GM21786 (cell line): ENCODE results near the gene HECW1.

Experiments used
- ATAC-seq: cut with Tn5 transposase; IDR thresholded peaks from one replicate; pipeline ENCODE4 v1.9.1; 2021; ENCODE audit not compliant: unreplicated experiment

HECW1 gene

DNA sequence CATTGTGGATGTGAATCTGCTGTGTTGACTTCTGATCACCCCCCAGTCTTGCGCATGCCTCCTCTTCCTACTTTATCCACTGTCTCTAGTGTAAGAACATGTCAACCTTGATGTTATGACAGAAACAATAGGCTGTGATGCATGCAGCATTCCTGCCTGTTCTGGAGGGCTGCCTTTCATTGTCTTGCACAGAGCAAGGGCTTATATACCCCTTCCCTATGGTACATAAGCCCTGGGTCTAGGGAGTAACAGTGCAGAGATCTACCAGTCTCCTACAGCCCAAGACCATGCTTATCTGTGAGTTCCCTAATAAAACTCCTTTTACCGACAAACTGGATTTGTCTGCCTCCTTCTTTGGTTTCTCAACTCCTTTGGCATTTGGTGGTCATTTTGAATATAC, 293.5 kb downstream of the HECW1 start:
- ATAC-seq = no peak

DNA sequence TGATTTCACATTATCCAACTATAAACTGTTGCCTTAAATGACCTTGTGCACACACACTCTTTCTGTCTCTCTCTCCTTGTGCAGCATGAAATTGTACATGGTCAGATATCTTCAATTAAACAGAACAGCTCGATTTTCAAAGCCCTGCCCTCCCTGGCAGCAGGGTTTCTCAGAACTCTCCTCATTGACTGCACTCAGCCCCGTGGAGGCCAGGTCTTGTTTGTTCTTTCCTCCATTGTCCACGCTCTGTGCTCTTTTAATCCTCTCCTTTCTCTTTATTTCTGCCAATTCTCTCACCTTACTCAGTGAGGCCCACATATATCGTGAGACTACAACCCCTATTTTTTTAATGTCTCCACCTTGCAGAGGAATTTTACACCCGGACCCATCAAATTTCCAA, 294.5 kb downstream of the HECW1 start:
- ATAC-seq = no peak

DNA sequence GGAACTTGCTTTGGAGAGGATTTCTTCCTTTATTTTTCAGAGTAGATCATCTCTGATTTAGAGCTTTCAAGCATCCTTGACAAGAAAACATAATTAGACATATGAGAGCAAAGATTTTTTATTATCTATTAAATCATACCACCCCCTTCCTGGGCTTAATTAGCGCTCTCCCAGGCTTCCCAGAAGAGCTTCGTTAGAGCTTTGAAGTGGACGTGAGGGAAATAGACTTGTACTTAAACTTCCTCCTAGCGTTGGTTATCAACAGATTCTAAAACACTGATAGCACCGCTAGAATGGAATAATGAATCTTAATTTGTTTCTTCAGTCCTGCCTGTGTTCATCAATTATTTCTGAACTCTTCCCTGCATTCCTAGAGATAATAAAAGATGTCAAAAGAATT, 296.5 kb downstream of the HECW1 start:
- ATAC-seq = no peak

DNA sequence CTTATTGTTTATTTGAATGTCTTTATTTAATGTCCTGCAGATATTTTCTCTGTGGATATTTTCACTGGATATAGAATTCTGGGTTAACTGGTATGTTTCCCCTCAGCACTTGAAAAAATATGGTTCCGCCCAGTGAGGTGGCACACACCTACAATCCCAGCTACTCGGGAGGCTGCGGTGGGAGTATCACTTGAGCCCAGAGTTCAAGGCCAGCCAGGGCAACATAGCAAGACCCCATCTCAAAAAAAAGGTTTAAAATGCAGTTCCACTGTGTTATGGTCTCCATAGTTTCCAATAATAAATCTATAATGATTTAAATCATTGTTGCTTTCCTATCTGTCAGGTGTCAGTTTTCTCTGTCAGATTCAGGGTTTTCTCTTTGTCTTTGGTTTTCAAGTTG, 305.0 kb downstream of the HECW1 start:
- no peak for ATAC-seq

DNA sequence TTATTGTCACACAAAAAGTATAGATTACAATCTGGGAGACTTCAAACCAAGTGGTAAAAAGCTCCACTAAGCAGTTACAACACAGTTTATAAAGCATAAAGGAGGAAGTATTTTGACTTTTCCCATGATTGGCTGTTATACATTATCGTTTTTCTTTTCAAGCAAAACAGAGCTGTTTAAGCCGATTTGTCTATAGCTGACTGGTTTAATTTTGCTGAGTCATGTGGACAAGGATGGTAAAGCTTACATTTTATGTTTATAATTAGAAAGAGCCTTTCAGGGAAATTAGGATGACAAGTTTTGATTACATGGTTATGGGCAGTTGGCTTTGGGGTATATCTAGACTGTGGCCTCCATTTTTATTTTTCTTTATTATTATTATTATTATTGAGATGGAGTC, 318.0 kb downstream of the HECW1 start:
- no peak for ATAC-seq

DNA sequence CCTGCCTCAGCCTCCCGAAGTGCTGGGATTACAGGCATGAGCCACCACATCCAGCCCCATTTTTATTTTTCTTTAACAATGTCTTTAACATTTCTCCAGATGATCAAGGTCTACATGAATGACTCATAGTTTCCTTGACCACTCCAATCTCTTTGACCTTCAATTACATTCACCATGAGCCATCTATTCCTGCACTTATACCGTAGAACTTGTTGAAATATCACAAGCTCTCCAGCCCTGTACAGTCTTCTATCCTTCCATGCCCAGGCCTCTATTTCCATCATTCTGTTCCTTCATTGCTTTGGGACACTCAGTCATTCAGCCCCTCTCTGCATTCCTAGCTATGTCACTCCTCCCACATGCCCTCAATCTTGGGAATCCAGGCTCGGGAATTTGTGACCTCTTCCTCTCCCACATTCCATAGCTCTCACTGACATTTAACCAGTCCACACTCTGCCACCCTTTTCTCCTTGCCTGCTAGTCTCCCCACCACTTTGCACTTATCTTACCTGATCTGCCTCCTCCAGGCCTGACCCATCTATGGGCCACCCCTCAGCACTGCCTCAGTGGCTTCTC, 318.7 kb downstream of the HECW1 start:
- ATAC-seq = no peak

DNA sequence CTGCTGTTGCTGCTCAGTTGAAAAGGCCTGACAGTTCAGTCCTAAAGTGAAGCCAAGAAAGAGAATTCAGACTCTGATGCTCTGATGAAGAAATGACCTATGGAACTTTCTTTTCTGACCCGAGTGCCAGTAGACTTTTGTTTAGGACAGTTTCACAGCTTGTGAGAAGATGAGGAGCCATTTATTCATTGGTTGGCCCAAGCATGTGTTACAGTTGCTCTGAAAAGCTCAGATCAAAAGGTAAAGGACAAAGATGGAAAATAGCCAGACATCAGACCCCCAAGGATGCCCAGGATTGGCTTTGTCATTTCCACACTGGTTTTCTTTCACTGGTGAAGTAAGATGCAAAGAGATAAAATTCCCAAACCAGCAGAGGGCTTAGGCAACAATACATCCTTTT, 321.2 kb downstream of the HECW1 start:
- ATAC-seq = no peak

DNA sequence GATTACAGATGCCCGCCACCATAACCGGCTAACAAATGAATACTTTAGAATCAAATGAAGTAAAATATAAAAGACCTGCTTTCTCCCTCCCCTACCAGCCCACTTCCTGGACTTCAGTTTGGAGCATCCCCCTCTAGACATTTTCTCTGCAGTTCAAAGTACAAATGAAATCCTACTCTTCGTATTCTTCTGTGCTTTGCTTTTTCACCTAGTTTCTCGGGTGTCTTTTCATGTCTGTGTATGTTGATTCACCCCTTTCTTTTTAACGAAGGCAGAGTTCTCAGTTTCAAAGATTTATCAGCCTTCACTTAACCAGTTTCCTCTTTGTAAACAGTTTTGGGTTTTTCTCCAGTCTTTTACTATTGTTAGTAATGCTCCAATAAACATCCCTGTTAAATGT, 324.6 kb downstream of the HECW1 start:
- ATAC-seq = no peak

DNA sequence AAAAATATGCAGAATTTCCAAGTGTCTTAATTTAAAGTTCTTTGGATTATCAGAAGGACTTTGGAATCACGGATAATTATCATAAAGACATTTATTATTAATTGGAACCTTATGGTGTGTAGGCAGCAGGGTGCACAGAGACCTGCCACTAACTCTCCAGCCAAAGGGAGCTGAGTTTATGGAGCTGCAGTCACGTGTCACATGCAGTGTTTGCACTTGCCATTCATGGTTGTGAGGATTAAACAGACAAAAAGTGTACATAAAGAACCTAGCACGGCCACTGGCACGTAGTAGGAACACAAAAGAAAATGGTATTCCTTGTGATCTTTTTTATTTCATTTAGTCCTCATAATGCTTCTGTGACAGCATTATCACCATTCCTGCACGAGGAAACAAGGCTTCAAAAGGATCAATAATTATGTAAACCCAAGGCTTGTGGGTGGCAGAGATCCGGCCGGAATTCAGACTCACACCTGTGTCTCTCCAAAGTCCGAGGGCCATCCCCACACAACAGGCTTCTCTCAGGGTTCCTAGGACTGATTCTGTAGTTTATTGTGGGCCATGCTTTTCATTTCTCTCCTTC, 326.5 kb downstream of the HECW1 start:
- no peak for ATAC-seq

DNA sequence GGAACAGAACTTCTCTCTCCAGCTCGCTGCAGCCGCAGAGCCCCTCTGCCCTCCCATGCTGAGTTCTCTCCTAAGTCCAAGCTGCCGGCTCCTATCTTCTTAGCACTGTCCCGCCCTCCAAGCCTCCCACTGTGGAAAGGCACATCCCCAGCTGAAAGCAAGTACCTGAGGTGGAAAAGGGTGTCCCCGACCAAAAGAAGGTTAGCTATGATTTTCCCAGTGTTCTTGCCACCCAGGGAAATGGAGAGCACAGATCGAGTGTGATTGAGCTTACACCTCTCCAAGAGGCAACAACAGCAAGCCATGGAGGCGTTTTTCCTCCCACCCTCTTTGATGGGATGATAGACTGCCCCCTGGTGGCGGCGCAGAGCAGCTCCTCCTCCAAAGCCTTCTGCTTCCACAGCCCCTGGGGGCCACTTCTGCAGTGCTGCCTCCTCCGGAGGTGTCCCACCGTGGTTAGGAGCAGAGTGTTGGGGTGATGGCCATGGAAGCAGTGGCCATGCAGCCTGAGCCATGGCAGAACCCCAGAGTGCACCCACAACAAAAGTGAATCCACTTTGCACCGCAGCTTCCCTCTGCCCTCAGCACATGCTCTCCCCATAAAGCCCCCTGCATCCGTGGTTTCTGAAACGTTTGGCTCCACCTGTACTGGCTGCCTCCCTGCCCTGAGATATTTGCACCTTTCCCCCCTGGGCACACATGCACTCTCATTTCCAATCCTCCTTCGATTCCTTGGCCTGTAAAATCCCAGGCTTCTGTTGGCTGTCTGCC, 327.4 kb downstream of the HECW1 start:
- no peak for ATAC-seq

DNA sequence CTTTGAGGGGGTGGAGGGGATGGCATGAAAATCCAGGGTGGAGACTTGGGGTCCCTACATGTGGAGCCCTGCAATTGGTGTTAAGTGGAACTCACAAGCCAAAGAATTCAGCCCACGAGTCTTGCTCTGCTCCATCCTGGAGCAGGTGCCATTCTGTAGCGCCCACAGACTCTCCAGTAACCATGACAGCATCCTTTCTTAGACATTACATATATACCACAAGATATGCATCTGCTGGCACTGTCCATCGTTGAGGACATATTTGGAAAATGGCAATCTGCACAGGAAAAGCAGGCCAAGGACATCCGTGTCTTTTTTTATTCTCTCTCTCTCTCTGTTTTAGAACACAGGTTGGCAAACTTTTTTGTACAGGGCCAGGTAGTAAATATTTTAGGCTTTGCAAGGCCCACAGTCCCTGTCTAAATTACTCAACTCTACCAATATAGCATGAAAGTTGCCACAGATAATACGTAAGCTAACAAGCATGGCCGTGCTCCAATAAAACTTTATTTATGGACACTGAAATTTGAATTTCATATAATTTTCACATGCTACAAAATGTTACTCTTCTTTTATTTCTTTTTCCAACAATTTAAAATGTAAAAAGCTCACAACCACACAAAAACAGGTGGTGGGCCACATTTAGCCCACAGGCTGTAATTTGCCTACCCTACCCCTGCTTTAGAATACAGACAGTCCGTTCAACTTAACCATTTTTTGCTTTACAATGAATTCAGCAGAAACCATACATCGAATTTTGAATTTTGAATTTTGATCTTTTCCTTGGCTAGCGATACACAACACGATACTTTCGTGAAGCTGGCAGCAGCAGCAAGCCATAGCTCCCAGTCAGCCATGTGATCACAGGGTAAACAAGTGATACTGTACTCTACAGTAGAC, 329.0 kb downstream of the HECW1 start:
- ATAC-seq = no peak

DNA sequence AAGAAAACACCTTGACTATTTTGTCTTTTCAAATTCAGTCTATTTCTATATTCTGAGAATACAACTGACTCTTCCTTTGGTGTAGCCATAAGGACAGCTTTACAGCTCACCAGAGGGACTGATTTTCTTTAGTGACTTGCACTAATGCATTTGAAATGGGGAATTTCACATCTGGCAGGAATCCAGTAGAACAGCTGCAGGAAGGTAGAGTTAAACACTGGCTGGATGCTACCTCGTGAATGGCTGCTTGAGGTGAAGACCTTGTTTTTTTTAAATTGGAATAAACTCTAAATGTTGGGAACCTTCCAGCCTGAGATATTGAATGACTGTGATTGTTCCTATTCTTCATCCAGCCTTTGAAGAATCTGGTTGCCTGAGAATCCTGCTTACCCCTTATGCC, 330.9 kb downstream of the HECW1 start:
- no peak for ATAC-seq

DNA sequence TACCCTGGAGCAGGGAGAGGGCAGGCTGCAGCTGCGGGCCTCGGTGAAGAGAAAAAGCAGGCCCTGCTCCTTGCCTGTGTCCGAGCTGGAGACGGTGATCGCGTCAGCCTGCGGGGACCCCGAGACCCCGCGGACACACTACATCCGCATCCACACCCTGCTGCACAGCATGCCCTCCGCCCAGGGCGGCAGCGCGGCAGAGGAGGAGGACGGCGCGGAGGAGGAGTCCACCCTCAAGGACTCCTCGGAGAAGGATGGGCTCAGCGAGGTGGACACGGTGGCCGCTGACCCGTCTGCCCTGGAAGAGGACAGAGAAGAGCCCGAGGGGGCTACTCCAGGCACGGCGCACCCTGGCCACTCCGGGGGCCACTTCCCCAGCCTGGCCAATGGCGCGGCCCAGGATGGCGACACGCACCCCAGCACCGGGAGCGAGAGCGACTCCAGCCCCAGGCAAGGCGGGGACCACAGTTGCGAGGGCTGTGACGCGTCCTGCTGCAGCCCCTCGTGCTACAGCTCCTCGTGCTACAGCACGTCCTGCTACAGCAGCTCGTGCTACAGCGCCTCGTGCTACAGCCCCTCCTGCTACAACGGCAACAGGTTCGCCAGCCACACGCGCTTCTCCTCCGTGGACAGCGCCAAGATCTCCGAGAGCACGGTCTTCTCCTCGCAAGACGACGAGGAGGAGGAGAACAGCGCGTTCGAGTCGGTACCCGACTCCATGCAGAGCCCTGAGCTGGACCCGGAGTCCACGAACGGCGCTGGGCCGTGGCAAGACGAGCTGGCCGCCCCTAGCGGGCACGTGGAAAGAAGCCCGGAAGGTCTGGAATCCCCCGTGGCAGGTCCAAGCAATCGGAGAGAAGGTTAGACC, 332.5 kb downstream of the HECW1 start:
- no peak for ATAC-seq

DNA sequence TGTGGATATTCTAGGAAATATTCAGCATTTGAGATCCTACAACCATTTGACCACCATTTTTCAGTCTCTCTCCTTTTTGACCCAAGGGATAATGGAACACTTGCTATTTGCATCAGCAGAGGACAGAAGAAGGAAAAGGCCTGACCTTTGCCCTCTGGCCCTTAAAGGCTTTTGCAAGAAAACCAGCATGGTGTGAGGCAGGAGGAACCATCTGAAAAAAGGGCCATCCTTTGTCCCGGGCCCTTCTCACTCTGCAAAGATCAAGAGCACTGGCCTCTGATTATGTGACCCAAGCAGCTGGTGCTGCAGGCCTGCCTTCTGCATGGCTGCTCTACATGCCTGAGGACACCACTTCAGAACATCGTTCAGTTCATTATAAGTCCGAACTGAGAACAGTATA, 337.1 kb downstream of the HECW1 start:
- ATAC-seq = no peak

DNA sequence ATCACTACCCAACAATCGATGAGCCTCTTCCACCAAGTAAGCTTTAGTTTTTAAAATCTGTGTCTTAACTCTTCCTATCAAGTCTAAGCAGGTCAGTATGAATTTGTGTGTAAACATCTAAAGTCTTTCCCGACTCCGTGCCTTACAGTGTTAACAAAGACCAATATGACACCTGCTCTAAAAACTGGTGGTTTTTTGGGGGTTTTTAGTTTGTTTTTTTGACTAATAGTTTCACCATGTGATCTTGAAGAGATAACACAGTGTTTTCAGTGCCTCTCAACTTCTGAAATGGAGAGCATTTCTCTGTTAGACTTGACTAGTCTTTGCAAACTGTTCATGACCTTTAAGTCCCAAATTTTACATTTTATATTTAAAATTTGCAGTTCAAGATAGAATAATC, 338.4 kb downstream of the HECW1 start:
- no peak for ATAC-seq

DNA sequence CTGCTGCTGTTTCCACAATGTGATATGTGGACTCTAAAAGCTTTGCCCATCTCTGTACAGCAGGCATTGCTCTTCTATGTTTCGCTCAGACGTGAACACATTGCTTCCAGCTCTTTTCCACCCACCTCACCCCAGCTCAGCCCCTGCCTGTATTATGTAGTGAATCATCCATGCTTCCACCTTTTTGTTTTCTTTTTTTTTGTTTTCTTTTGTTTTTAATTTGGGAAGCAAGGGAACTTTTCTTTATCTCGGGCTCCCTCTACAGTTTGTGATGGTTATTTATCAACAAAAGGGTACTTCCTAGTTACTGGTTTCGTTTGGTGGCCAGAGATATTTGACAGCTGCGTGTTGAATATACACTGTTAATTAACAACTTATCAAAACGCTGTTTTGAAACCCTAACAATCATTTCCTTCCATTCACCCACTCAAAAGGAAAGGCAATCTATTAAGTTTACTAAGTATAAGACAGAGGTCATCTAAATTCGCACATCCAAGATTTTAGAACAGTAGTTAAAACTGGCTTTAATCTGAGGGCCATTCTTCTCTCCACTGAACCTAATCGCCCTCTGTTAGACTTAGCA, 342.6 kb downstream of the HECW1 start:
- peak; percentile 82 for ATAC-seq

DNA sequence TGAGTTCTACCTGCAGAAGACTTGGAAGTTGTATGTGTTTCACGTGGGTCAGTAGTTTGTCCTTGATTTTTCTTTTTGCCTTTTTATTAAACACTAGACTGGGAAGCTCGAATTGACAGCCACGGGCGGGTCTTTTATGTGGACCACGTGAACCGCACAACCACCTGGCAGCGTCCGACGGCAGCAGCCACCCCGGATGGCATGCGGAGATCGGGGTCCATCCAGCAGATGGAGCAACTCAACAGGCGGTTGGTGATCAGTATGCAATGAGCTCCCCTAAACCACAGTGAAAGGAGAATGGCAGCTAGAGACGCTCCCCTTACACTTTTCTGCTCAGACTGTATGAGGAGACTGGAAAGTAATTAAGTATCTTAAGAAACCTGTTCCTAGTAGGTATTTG, 343.8 kb downstream of the HECW1 start:
- no peak for ATAC-seq

DNA sequence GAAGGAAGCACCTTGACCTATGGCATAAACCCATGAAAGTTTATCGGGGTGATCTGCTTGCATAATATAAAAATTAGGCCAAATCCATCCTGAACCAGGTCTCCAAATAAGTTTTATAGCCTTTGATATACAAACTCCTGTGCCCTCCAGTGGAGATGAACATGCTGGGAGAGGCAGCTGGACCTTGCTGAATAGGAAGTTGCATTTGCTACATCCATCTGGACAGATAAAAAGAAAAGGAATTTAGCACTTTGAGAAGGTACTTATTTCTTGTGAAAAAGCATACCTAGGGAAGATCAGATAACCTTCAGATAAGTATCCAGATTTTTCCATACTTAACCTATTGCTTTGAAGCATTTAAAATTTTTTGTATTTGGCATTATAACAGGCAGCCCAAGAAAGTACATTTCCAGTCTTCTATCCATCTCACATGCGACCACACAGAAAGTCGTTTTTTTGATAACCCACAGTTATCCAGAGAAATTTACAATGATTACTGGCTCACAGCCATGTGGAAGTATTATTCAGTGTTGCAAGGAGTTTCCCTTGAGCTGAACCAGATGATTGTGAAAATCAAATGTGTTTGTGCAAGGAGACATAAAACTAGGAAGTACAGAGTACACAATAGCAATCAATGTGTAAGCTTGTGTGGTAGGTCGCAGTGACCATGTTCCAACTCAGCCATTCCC, 346.0 kb downstream of the HECW1 start:
- ATAC-seq = no peak

DNA sequence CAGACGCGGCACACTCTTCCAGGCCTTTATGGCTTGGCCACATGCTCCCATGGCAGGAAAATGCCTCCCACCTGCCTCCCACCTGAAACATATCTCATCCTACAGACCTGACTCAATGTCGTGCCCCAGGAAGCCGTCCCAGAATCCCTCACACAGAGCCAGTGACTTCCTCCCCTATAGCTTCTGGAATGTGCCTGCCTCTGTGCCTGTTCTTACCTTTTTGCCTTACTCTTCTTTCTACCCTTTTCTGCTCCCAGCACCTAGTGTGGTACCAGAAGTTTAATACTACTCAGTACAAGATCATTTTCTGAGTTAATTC, 346.5 kb downstream of the HECW1 start:
- no peak for ATAC-seq
